Gastroesophageal sphincter (tissue), 4 donors: ENCODE measurements around the gene FOXL2NB. TPM values are rescaled to one million over a fixed set of nuclear protein-coding genes. Genes with fewer than 3 reads are reported as not detected.

Source experiments
- ATAC-seq: fragments of 150-250 bp; one replicate; pipeline ENCODE4 v1.9.1; 2016; ENCODE audit warnings: mild to moderate bottlenecking, moderate library complexity
- H3K27ac ChIP-seq, 4 donors: fragments of 200-600 bp; sonication (generic) in 3 of 4; 1 replicate in 3 of 4; 2 replicates in 1 of 4; pipeline ENCODE4 v1.5.1; 2016 to 2019
- H3K27me3 ChIP-seq: fragments of 200-600 bp; sonication (generic); one replicate; pipeline ENCODE4 v1.5.1; 2019
- H3K36me3 ChIP-seq, 2 donors: fragments of 200-600 bp; sonication (generic); one replicate each; pipeline ENCODE4 v1.5.1; 2019; ENCODE audit warnings: control low read depth in 1 of 2
- H3K4me1 ChIP-seq, 3 donors: fragments of 200-600 bp; sonication (generic); 1 replicate in 2 of 3; 2 replicates in 1 of 3; pipeline ENCODE4 v1.5.1; 2016 to 2019; ENCODE audit warnings: control low read depth in 2 of 3
- H3K4me3 ChIP-seq, 2 donors: fragments of 200-600 bp; sonication (generic); one replicate each; pipeline ENCODE4 v1.5.1; 2019; ENCODE audit warnings: mild to moderate bottlenecking in 1 of 2, moderate library complexity in 1 of 2
- H3K9me3 ChIP-seq, 3 donors: fragments of 200-600 bp; sonication (generic); one replicate each; pipeline ENCODE4 v1.5.1; 2017 to 2019; ENCODE audit warnings: control low read depth in 2 of 3
- EP300 ChIP-seq: sonication (generic); formaldehyde crosslinking; IDR thresholded peaks from one replicate; pipeline ENCODE4 v1.6.1; 2017; ENCODE audit warnings: antibody characterized with exemption, mild to moderate bottlenecking
- POLR2A ChIP-seq, 2 donors: fragments of 450-650 bp; IDR thresholded peaks; one replicate each; pipeline ENCODE4 v1.6.1; 2017; ENCODE audit warnings: antibody characterized with exemption in 2 of 2, mild to moderate bottlenecking in 2 of 2, moderate library complexity in 1 of 2
- POLR2AphosphoS5 ChIP-seq: sonication (generic); formaldehyde crosslinking; IDR thresholded peaks from one replicate; pipeline ENCODE4 v1.6.1; 2017; ENCODE audit warnings: antibody characterized with exemption
- WGBS, 2 donors: methylation state at CpG; one replicate each; pipeline ENCODE4 v1.1.5; 2018; ENCODE audit warnings: low coverage in 1 of 2; 5-methylcytosine and 5-hydroxymethylcytosine counted together
- total RNA-seq, 4 donors: library from RNA; depleted of rRNA; stranded (reverse); fragments of >200 nt; gene quantifications; one replicate each; pipeline ENCODE4 v1.1.0, GENCODE V29; 2016
- TF ChIP-seq, protein P1 (sequence below), 4 experiments: fragments of 200-600 bp in 2 of 4; fragments of 450-650 bp in 2 of 4; sonication (generic) in 1 of 4; IDR thresholded peaks; one replicate each; pipeline ENCODE4 v1.5.1; 2017 to 2019; ENCODE audit warnings: antibody characterized with exemption in 4 of 4, mild to moderate bottlenecking in 2 of 4, moderate library complexity in 2 of 4

The FOXL2NB gene
- total RNA-seq, 4 donors from 2014 or later, result 0.15 TPM; not detected in 3

DNA sequence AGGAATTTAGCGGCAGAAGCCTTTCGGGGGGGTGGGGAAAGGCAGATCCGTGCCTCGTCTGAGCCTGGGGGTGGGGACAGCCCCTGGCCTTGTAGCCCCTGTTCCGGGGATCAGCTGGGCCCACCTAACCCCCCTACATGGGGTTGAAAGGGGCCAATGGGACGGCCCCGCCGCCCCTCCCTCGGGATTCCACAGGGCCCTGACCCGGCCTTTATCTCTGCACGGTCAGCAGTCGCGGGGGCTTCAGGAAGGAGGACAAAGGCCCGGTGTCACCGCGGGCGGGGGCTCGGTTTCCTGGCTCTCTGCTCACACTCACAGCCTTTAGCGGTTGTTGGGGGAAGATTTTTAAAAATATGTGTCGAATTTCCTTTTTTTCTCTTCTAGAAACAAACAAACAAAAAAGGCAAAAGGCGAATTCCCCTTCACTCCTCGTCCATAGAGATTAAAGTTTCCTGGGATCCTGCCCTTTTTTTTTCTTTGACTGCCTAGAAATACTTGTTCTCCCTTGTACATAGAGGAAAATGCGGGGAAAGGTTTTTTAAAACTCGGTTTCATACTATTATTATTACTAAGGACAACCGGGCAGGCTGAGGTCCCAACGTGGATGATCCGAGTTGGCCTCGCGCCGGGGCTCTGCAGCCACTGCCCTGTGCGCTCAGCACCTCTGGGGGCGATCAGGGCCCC, 8.0 kb upstream of the FOXL2NB start:
- ATAC-seq, result no peak
- Histone ChIP-seq H3K27me3 (peaks cover 95% of the 10 kb centered on the region), H3K9me3 (no peaks in the 10 kb centered on the region), H3K4me3 (no peak overlapping the region), H3K27ac (no peak overlapping the region), H3K36me3 (no peaks in the 10 kb centered on the region), H3K4me1 (peaks cover 0 to 53% (median 34%) of the 10 kb centered on the region in 3 donors)
- WGBS, 2 donors, result 3 to 5% methylated on average over 11 to 12 of the region's 32 CpGs
- TF ChIP-seq, protein P1, sequence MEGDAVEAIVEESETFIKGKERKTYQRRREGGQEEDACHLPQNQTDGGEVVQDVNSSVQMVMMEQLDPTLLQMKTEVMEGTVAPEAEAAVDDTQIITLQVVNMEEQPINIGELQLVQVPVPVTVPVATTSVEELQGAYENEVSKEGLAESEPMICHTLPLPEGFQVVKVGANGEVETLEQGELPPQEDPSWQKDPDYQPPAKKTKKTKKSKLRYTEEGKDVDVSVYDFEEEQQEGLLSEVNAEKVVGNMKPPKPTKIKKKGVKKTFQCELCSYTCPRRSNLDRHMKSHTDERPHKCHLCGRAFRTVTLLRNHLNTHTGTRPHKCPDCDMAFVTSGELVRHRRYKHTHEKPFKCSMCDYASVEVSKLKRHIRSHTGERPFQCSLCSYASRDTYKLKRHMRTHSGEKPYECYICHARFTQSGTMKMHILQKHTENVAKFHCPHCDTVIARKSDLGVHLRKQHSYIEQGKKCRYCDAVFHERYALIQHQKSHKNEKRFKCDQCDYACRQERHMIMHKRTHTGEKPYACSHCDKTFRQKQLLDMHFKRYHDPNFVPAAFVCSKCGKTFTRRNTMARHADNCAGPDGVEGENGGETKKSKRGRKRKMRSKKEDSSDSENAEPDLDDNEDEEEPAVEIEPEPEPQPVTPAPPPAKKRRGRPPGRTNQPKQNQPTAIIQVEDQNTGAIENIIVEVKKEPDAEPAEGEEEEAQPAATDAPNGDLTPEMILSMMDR (IDR thresholded peaks at IDR 0.05), result no peak
- TF ChIP-seq POLR2AphosphoS5 (no peak), POLR2A (IDR thresholded peaks at IDR 0.05) (no peak), EP300 (no peak)

DNA sequence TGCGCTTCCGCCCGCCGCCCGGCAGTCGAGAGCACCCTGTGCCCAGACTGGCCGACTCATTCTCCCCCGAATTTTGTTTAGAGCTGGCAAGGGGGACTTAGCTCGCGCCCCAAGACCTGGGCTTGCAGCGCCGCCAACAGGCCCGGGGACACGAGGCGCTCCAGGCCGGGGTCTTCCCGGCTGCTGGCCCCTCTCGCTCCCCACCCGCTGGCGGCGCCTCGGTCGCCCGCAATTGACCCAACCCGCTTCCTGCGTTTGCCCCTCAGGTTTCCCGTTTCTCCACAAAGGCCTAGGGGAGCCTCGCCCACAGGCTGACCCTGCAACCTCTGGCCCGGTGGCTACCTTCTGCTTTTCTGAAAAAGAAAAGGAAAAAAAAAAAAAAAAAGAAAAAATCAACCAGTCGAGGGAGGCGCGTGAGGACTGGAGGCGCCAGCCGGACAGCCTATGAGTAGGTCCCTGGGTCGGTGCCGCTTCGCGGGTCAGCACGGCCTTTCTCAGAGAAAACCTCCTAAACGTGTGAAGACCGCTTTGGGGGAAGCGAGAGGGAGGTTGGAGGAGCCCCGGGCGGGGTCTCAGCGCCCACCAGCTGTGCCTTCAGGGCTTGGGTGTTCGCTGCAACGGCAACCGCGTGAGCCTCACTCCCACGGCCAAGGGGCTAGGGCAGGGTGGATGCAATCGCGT, 7.3 kb upstream of the FOXL2NB start:
- 3 to 4% methylated on average over 12 to 13 of the region's 52 CpGs for WGBS, 2 donors
- H3K27ac ChIP-seq, result no peak overlapping the region

GRCh38 chr3:138940446-138940845, 6.6 kb upstream of the FOXL2NB start:
- 52% methylated on average over 6 of the region's 6 CpGs; no CpG with 5 or more reads in 1 of the 2 donors for WGBS, 2 donors
- Histone ChIP-seq H3K36me3 (no peaks in the 10 kb centered on the region), H3K9me3 (no peaks in the 10 kb centered on the region), H3K4me1 (peaks cover 0 to 68% (median 41%) of the 10 kb centered on the region in 3 donors), H3K4me3 (no peak overlapping the region), H3K27me3 (peaks cover 100% of the 10 kb centered on the region), H3K27ac (no peak overlapping the region)
- ATAC-seq, result no peak
- TF ChIP-seq POLR2A (IDR thresholded peaks at IDR 0.05), result no peak
- no peak for TF ChIP-seq EP300
- TF ChIP-seq, protein P1 (IDR thresholded peaks at IDR 0.05), result no peak

More for the DNA sequence above, 7.3 kb upstream of the FOXL2NB start:
- ATAC-seq, result no peak
- Histone ChIP-seq H3K9me3 (no peaks in the 10 kb centered on the region), H3K4me1 (peaks cover 0 to 60% (median 34%) of the 10 kb centered on the region in 3 donors), H3K27me3 (peaks cover 97% of the 10 kb centered on the region), H3K4me3 (no peak overlapping the region), H3K36me3 (no peaks in the 10 kb centered on the region)
- TF ChIP-seq POLR2AphosphoS5 (no peak), POLR2A (IDR thresholded peaks at IDR 0.05) (no peak), EP300 (no peak)
- TF ChIP-seq, protein P1 (IDR thresholded peaks at IDR 0.05), result no peak

DNA sequence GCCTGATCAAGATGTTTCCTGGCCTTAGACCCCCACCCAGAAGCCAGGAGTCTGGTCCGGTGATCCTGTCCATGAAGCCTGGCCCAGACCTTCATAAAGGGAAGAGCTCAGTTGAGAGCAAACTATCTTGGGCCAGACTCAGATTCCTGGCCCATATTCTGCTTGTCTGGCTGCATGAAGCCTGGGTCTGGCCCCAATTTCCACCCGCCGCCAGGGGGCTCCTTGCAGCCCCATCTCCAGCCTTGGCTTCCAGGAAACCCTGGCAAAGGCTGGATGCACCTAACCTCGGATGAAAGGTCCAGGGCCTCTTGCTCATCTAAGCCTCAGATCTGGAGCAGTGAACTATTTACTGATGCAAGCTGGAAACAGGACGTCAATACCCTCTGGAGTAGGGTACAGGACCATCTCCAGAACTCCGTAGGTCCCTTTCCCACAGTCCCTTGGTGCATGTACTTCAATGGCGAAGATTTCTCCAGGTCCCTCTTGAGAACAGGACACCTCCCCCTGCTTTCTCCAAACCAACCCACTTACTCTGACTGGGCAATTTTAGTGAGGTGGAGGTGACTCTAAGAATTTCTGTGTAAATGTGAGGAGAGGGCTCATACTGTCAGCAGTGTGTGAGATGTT, 5.6 kb upstream of the FOXL2NB start:
- H3K27me3 ChIP-seq, result peaks cover 100% of the 10 kb centered on the region

More for the DNA sequence above, 5.6 kb upstream of the FOXL2NB start:
- H3K36me3 ChIP-seq, result no peaks in the 10 kb centered on the region
- H3K27ac ChIP-seq, result no peak overlapping the region
- no peaks in the 10 kb centered on the region for H3K9me3 ChIP-seq
- H3K4me3 ChIP-seq, result no peak overlapping the region
- WGBS, 2 donors, result 90% methylated on average over 2 of the region's 7 CpGs; no CpG with 5 or more reads in 1 of the 2 donors
- ATAC-seq, result no peak
- TF ChIP-seq EP300 (no peak), POLR2AphosphoS5 (no peak), POLR2A (IDR thresholded peaks at IDR 0.05) (no peak)
- TF ChIP-seq, protein P1 (IDR thresholded peaks at IDR 0.05), result peak in 2 of 4 experiments; percentile 3 to 27
- peaks cover 0 to 70% (median 43%) of the 10 kb centered on the region in 3 donors for H3K4me1 ChIP-seq
